HepG2 (cell line): ENCODE data around the gene SLAIN2. TPM values are rescaled to one million over a fixed set of nuclear protein-coding genes. Genes with fewer than 3 reads are reported as not detected.

ENCODE experiments used
- ATAC-seq: fragments of 200-7000 bp; cut with Tn5 transposase; 3 replicates; pipeline ENCODE4 v1.9.1; 2020; ENCODE audit warnings: mild to moderate bottlenecking, moderate library complexity
- BruUV-seq: library from RNA; stranded (reverse); fragments of 400-500 nt; replicated peaks from 2 replicates; lab custom pipeline; 2021; lab: Mats Ljungman, UMichigan
- CTCF ChIA-PET: fragments of 300-600 bp; formaldehyde crosslinking; extraction: SDS; loops from one replicate; lab custom pipeline; 2021; ENCODE audit warnings: low total read pairs, inconsistent platforms, low intra/inter-chr PET ratio; lab: Yijun Ruan, JAX
- POLR2A ChIA-PET: fragments of 350-600 bp; sonication (Branson Sonifier 250); formaldehyde crosslinking; loops from one replicate; lab custom pipeline; 2020; ENCODE audit warnings: antibody characterized with exemption, inconsistent platforms; lab: Yijun Ruan, JAX
- DNase-seq: peaks from one replicate; pipeline ENCODE4 v3.0.0-alpha.2; 2015; ENCODE audit warnings: low spot score
- FAIRE-seq: peaks from 3 replicates; lab custom pipeline; 2011; peaks lifted over from hg19 to GRCh38; lab: Jason Lieb, UNC
- H2AFZ ChIP-seq: one replicate; pipeline ENCODE4 v1.6.1; 2011; ENCODE audit warnings: low read length, inconsistent platforms
- H3K27ac ChIP-seq: fragments of 300-600 bp; 3 replicates; pipeline ENCODE4 v1.8.0; 2011; ENCODE audit warnings: mixed run types, mild to moderate bottlenecking, mixed read lengths, low read length, inconsistent platforms; ENCODE audit not compliant: insufficient read depth; ENCODE audit errors: extremely low read length
- H3K27me3 ChIP-seq, 2 experiments: fragments of 200-600 bp in 1 of 2; 2 replicates in 1 of 2; 3 replicates in 1 of 2; pipeline versions ENCODE4 v1.6.0 to v1.8.0; 2011; ENCODE audit warnings: low read length in 2 of 2, mild to moderate bottlenecking in 2 of 2, moderate library complexity in 2 of 2, inconsistent platforms in 1 of 2; ENCODE audit not compliant: insufficient read depth in 2 of 2, control insufficient read depth in 1 of 2
- H3K36me3 ChIP-seq, 2 experiments: fragments of 200-600 bp in 1 of 2; replicated peaks in 1 of 2; 2 replicates in 1 of 2; 3 replicates in 1 of 2; pipeline versions ENCODE4 v1.5.1 to v1.8.0; 2011; ENCODE audit warnings: low read length in 2 of 2, inconsistent platforms in 1 of 2; ENCODE audit not compliant: insufficient read depth in 2 of 2, control insufficient read depth in 1 of 2
- H3K4me1 ChIP-seq: 2 replicates; pipeline ENCODE4 v1.5.1; 2012; ENCODE audit warnings: low read length, inconsistent platforms; ENCODE audit not compliant: insufficient read depth
- H3K4me2 ChIP-seq: 2 replicates; pipeline ENCODE4 v1.6.0; 2011; ENCODE audit warnings: low read depth, low read length, inconsistent platforms
- H3K4me3 ChIP-seq, 3 experiments: fragments of 200-600 bp in 1 of 3; sonication (generic), shearing (Covaris generic) in 1 of 3; replicated peaks in 1 of 3; 2 replicates each; pipeline ENCODE4 v1.5.1; 2011 to 2016; ENCODE audit warnings: low read length in 3 of 3, inconsistent platforms in 2 of 3, low read depth in 2 of 3, mild to moderate bottlenecking in 2 of 3, control low read depth in 1 of 3, mixed read lengths in 1 of 3; ENCODE audit not compliant: insufficient read depth in 1 of 3
- H3K79me2 ChIP-seq: one replicate; pipeline ENCODE4 v1.6.1; 2011; ENCODE audit warnings: low read length, inconsistent platforms; ENCODE audit not compliant: insufficient read depth
- H3K9ac ChIP-seq: 2 replicates; pipeline ENCODE4 v1.6.0; 2011; ENCODE audit warnings: mild to moderate bottlenecking, low read depth, low read length, inconsistent platforms; ENCODE audit not compliant: insufficient read depth
- H3K9me3 ChIP-seq: 2 replicates; pipeline ENCODE4 v1.5.1; 2012; ENCODE audit warnings: mild to moderate bottlenecking, low read length
- H4K20me1 ChIP-seq: 2 replicates; pipeline ENCODE4 v1.6.0; 2011; ENCODE audit warnings: inconsistent platforms, mild to moderate bottlenecking, low read length, moderate library complexity; ENCODE audit not compliant: insufficient read depth
- GPN1 ChIP-seq: sonication (generic); formaldehyde crosslinking; IDR thresholded peaks from 2 replicates; pipeline ENCODE4 v1.5.1; 2020; ENCODE audit warnings: missing genetic modification reagents, borderline replicate concordance
- KDM2A ChIP-seq: sonication (generic); formaldehyde crosslinking; IDR thresholded peaks from 2 replicates; pipeline ENCODE4 v1.4.0; 2020; ENCODE audit warnings: low read depth, missing genetic modification reagents, borderline replicate concordance
- RAD51 ChIP-seq: fragments of 450-650 bp; IDR thresholded peaks from 2 replicates; pipeline ENCODE4 v1.6.1; 2016; ENCODE audit warnings: borderline replicate concordance
- RFX5 ChIP-seq: IDR thresholded peaks from 2 replicates; pipeline ENCODE4 v1.6.1; 2011; ENCODE audit warnings: low read depth, low read length, improper control_type of control experiment
- ZBTB42 ChIP-seq: sonication (generic); formaldehyde crosslinking; IDR thresholded peaks from 2 replicates; pipeline ENCODE4 v1.5.0; 2020; ENCODE audit warnings: mild to moderate bottlenecking, missing genetic modification reagents
- ZNF17 ChIP-seq: sonication (generic); formaldehyde crosslinking; IDR thresholded peaks from 2 replicates; pipeline ENCODE4 v1.5.0; 2020; ENCODE audit warnings: mild to moderate bottlenecking, missing genetic modification reagents
- ZNF18 ChIP-seq: sonication (generic); formaldehyde crosslinking; IDR thresholded peaks from 2 replicates; pipeline ENCODE4 v1.8.0; 2022; ENCODE audit warnings: mild to moderate bottlenecking, missing genetic modification reagents; ENCODE audit not compliant: insufficient replicate concordance
- ZNF224 ChIP-seq: sonication (generic); formaldehyde crosslinking; IDR thresholded peaks from 2 replicates; pipeline ENCODE4 v1.5.0; 2020; ENCODE audit warnings: mild to moderate bottlenecking, missing genetic modification reagents
- ZNF329 ChIP-seq: sonication (generic); formaldehyde crosslinking; IDR thresholded peaks from 2 replicates; pipeline ENCODE4 v1.9.0; 2021; ENCODE audit warnings: low read depth, mild to moderate bottlenecking, missing genetic modification reagents
- ZNF546 ChIP-seq: sonication (generic); formaldehyde crosslinking; conservative IDR thresholded peaks from 2 replicates; pipeline ENCODE4 v1.8.1; 2023; ENCODE audit warnings: mild to moderate bottlenecking, missing genetic modification reagents
- ZNF598 ChIP-seq: sonication (generic); formaldehyde crosslinking; IDR thresholded peaks from 2 replicates; pipeline ENCODE4 v1.5.1; 2020; ENCODE audit warnings: mild to moderate bottlenecking, missing genetic modification reagents, borderline replicate concordance
- ZNF879 ChIP-seq: sonication (generic); formaldehyde crosslinking; IDR thresholded peaks from 2 replicates; pipeline ENCODE4 v1.8.1; 2023; ENCODE audit warnings: missing genetic modification reagents
- ZNF891 ChIP-seq: sonication (generic); formaldehyde crosslinking; IDR thresholded peaks from 2 replicates; pipeline ENCODE4 v1.5.0; 2020; ENCODE audit warnings: mild to moderate bottlenecking, missing genetic modification reagents
- WGBS: methylation state at CpG from one replicate; pipeline ENCODE4 v1.1.6; 2017; ENCODE audit warnings: low lambda C conversion rate; 5-methylcytosine and 5-hydroxymethylcytosine counted together
- in situ Hi-C: cut with HindIII; loops from 2 replicates; pipeline ENCODE4 v1.10.0; 2017; ENCODE audit warnings: low pct_unique_long_range_greater_than_20kb; ENCODE audit not compliant: extremely low pct_ligation_motif_present
- intact Hi-C: fragments of 100-400 bp; cut with micrococcal nuclease; formaldehyde crosslinking; loops from one replicate; pipeline ENCODE4 v1.10.0; 2022; ENCODE audit not compliant: unreplicated experiment
- polyA plus RNA-seq, 8 experiments: library from polyadenylated mRNA; depleted of rRNA in 3 of 8; stranded (reverse) in 7 of 8; unstranded in 1 of 8; fragments of >200 nt; fragmentation: Illumina TruSeq in 4 of 8; extraction: Trizol in 4 of 8; gene quantifications; 2 replicates each; pipeline versions ENCODE4 v1.2.1 to v1.2.3, GENCODE V29; 2011 to 2016; ENCODE audit warnings: low read depth in 4 of 8, missing spikeins in 1 of 8, mixed read lengths in 1 of 8; ENCODE audit not compliant: insufficient read depth in 1 of 8
- total RNA-seq, 5 experiments: library from RNA; depleted of rRNA; stranded (reverse); fragments of >200 nt; fragmentation: Illumina TruSeq; extraction: Trizol; gene quantifications; 2 replicates each; pipeline ENCODE4 v1.2.3, GENCODE V29; 2016; ENCODE audit warnings: low read depth in 1 of 5
- TF ChIP-seq, protein P1 (sequence below): conservative IDR thresholded peaks from 2 replicates; pipeline ENCODE4 v1.6.1; 2018; ENCODE audit warnings: missing genetic modification reagents
- TF ChIP-seq, protein P2 (sequence below): sonication (generic); formaldehyde crosslinking; IDR thresholded peaks from 2 replicates; pipeline ENCODE4 v1.4.0; 2020; ENCODE audit warnings: missing genetic modification reagents

Gene SLAIN2
- total and polyA plus RNA-seq, 2 of the 13 experiments (the other 11 are each of a cell fraction or from before 2014, with no cell fraction given): 20.7 to 22.5 TPM

GRCh38 chr4:48340276-48340964, 909 bp upstream of the SLAIN2 start (continued):
- TF ChIP-seq, protein P1, sequence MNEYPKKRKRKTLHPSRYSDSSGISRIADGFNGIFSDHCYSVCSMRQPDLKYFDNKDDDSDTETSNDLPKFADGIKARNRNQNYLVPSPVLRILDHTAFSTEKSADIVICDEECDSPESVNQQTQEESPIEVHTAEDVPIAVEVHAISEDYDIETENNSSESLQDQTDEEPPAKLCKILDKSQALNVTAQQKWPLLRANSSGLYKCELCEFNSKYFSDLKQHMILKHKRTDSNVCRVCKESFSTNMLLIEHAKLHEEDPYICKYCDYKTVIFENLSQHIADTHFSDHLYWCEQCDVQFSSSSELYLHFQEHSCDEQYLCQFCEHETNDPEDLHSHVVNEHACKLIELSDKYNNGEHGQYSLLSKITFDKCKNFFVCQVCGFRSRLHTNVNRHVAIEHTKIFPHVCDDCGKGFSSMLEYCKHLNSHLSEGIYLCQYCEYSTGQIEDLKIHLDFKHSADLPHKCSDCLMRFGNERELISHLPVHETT (CRISPR knock-in tag): no peak
- TF ChIP-seq KDM2A (CRISPR knock-in tag): no peak
- TF ChIP-seq GPN1 (CRISPR knock-in tag): no peak
- TF ChIP-seq, all 625 proteins: peak for 9

DNA sequence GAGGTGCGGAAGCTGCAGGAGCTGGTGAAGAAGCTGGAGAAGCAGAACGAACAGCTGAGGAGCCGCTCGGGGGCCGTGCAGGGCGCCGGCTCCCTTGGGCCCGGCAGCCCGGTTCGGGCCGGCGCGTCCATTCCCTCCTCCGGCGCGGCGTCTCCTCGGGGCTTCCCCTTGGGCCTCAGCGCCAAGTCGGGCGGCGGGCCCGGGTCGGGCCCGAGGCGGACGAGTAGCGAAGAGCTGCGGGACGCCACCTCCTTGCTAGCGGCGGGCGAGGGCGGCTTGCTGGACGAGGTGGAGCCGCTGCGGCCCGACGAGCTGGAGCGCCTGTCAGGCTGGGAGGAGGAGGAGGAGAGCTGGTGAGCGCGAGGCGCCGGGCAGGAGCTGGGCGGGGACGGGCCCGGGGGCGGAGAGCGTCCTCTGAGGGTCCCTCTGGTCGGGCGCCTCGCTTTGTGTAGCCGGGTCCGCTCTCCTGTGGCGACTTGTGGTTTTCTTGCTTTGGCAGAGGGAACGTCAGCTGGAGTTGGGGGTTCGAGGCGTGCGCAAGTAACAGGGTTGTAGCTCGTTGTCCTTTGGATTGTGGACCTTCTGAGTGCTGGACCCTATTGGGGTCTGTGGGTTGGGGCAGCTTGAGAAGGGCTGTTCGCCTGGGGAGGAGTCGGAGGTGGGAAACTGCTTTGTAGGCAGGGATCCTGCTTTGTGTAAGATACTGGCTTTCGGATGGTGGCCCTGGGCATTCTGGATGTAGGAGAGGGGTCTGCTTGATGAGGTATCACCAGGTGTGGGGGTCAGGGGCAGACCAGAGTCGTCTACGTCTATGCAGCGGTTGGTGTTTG, 662 bp downstream of the SLAIN2 start:
- ATAC-seq: peak; percentile 70
- no peak for FAIRE-seq
- BruUV-seq: no TSS peak
- Histone ChIP-seq H3K4me1 (peaks cover 59% of the 10 kb centered on the region), H3K9ac (peak overlapping the region; percentile 93), H3K4me2 (peak overlapping the region; percentile 82), H3K79me2 (peaks cover 49% of the 10 kb centered on the region), H4K20me1 (peaks cover 28% of the 10 kb centered on the region), H3K36me3 (no peaks in the 10 kb centered on the region), H2AFZ (no peak overlapping the region), H3K9me3 (no peaks in the 10 kb centered on the region), H3K27ac (peak overlapping the region; percentile 91), H3K4me3 (peak overlapping the region; percentile 88 to 99 (median 91)), H3K27me3 (no peaks in the 10 kb centered on the region; a peak in 1 of 5 replicates)
- in situ Hi-C loops: no loop called here
- intact Hi-C loops: loop anchor here (1.0 to 10.0 kb wide), 4 partner anchors 26 to 443 kb away; partner anchors contain the start of gene FRYL
- 0% methylated on average over 10 of the region's 66 CpGs for WGBS
- no peak for DNase-seq
- CTCF ChIA-PET: no interaction called here
- POLR2A ChIA-PET: interaction anchor here (1.0 kb wide), 2 partner anchors 13 to 44 kb away, joined by 3 to 4 read pairs; no protein-coding TSS in a partner anchor
- TF ChIP-seq ZNF891 (peak; percentile 56; the same call in 1 of the 2 replicates), RAD51 (no peak), ZNF18 (CRISPR knock-in tag) (peak; percentile 62), ZNF879 (CRISPR knock-in tag) (0 out of 2 replicates have a peak, but pooled peaks have one; percentile 65), ZNF17 (no peak), ZBTB42 (CRISPR knock-in tag) (peak; percentile 68; the same call in 1 of the 2 replicates), ZNF546 (0 out of 2 replicates have a peak, but pooled peaks have one; percentile 12), RFX5 (no peak), ZNF224 (0 out of 2 replicates have a peak, but pooled peaks have one; percentile 26), ZNF598 (CRISPR knock-in tag) (no peak), ZNF329 (peak; percentile 39; the same call in 1 of the 2 replicates)
- TF ChIP-seq, protein P2, sequence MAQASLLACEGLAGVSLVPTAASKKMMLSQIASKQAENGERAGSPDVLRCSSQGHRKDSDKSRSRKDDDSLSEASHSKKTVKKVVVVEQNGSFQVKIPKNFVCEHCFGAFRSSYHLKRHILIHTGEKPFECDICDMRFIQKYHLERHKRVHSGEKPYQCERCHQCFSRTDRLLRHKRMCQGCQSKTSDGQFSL (CRISPR knock-in tag): 0 out of 2 replicates have a peak, but pooled peaks have one; percentile 9
